Hematopoietic multipotent progenitor cell treated with erythropoietin and hydrocortisone succinate and interleukin-3 and kit ligand, for 6 days (in vitro differentiated cells): ENCODE measurements around the gene INSYN2B.

Experiments used
- DNase-seq: peaks from one replicate; pipeline ENCODE4 v3.0.0-alpha.2; 2015

Gene INSYN2B

DNA sequence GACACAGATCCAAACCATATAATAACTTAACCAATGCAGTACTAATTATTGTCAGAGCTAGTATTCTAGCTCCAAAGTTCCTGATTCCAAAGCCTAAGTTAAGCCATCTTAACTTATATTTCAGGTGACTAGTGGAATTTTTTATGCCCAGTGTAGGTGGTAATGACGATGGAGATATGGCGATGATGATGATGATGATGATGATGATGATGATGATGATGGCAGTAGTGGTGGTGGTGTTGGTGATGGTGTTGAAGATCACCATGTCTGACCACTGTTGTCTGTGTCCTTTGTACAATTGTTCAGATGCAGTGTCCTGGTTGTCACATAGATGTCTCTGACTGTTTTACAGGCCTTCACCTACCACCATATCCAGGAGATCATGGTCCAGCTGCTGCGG lies 139.9 kb downstream of the INSYN2B start:
- DNase-seq: no peak

DNA sequence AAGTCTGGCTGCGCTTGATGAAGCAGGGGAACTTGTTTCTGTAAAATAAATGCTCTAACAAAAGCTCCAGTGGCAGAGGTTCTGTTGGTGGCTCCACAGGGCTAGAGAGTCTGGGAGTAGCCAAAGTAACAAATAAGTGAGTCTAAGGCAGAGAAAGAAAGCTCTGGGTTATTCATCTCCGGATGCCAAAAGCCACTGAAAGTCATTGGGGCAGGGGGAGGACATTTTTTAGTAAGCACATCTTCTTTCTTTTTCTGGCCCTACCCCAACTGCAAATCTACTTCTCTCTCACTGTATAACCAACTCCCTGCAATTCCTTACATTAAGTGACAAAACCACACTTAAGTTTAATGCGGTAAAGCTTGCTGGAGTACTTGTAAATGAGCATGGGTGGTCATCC lies 141.6 kb downstream of the INSYN2B start:
- DNase-seq: no peak

DNA sequence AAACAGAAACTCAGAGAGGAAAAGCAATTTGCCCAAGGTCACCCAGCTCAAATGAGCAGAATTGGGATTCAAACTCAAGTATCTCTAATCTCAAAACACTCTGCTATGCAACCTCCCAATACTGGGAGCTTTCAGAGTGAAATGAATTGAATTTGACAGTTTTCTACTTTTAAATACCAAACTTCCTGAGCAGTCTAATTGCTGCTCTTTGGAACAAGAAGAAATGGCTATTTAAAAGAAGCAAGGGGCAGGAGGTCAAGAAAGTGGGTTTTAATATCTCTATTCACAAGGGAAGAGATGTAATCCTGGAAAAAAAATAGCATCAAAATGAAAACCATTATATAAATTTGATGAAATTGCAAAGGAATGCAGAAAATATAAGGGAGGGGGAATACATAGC lies 142.6 kb downstream of the INSYN2B start:
- DNase-seq: no peak

DNA sequence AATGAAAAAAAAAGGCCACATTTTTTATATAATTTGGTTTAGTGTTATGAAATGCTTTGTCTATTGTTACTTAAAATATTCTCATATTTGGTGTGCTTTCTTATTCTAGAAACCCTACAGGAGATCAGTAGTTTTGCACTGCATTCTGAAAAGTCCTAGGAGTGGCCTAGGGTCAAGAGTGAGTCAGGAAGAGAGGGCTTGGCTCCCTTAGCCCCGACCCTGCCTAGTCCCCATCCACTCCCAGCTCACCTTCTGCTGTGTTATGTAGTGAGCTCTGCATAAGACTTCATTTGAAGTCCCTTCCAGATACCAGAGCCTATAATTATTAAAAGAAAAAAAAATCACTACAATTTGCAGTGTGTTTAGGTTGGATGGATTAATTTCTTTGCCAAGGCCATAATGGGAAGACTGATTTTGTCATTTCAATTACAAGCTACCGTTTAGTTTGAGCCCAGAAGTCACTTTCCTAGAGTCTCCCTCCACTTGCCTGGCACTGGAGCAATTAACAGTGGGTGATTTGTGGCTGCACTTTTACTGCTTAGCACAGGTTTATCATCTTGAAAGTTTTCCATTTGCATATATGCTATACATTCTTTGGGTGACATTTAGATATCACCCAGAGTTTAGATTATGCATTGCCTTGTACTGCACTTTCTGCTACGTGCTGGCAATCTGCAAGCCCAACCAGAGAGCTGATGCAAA lies 143.3 kb downstream of the INSYN2B start:
- DNase-seq: no peak

DNA sequence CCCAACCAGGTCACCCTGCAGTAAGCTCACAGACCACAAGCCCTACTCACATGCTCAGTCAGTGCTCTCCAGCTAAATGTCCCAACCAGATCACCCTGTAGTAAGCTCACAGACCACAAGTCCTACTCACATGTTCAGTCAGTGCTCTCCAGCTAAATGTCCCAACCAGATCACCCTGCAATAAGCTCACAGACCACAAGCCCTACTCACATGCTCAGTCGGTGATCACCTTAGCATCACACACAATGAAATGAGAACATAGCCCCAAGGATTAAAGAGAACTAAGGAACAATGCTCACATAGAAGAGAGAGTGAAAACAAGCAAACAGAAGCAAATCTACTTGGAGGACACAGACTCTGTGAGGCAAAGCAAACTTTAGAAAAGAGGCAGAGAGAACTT lies 145.8 kb downstream of the INSYN2B start:
- peak; percentile 5 for DNase-seq

DNA sequence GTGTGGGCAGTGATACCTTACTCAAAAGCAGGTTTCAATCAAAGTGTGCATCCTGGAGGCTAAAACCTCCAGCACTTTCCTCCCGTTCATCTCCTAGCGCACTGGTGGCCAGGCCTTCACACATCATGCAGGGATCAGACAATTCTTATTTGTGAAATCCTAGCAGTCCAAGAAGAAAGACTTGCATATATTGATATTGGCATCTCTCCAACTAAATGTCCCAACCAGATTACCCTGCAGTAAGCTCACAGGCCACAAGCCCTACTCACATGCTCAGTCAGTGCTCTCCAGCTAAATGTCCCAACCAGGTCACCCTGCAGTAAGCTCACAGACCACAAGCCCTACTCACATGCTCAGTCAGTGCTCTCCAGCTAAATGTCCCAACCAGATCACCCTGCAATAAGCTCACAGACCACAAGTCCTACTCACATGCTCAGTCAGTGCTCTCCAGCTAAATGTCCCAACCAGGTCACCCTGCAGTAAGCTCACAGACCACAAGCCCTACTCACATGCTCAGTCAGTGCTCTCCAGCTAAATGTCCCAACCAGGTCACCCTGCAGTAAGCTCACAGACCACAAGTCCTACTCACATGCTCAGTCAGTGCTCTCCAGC lies 146.5 kb downstream of the INSYN2B start:
- peak; percentile 40 for DNase-seq

DNA sequence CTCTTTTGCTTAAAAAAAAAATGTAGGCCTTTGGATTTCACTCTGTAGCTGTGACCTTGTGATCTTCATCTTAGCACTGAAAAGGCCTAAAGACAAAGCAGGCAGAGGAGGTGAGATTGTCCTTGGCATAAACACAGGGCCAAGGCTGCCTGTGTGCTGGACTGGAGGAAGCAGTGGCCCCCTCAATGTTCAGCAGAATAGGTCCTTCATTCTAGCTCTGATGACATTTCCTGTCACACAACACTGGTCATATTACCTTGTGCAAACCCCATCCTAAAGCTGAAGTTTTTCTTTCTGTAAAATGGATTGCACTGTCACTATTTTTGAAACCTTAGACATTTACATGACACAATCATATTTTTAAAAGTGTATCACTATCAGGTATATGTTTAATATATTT lies 147.4 kb downstream of the INSYN2B start:
- DNase-seq: peak; percentile 13

DNA sequence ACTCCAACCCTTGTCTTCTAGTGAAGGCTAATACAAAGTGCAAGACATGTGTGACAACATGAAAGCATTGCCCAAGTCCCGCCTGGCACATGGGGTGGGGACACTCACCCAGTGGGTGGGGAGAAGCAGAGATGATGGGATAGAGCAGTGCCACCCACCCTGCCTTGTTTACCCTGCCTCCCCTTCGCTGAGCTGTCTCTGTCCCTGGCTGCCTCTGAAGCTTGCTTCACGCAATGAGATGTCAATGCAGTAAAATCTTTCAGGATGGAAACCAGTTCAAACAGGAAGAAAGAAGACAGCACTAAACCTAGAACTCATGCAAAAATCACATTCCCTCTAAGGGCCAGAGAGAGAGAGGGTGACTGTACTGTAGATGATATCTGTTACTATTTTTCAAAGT lies 148.0 kb downstream of the INSYN2B start:
- DNase-seq: no peak

DNA sequence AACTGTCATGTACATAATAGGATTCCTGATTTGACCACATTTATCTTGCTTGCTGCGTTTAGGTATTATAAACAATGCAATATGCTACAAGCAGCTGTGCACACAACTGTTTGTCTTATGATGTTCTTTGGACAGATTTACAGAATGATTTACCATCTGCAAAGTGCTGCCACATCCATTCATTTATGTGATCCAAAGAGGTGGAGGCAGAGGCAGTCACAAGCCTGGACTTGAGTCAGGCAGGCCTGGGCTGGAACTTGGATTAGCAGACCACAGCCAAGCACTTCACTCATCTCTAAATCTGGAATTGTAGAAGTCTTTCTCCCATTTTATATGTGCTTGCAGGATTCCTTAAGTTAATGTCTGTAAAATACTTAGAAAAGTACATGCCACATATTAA lies 149.0 kb downstream of the INSYN2B start:
- DNase-seq: no peak

DNA sequence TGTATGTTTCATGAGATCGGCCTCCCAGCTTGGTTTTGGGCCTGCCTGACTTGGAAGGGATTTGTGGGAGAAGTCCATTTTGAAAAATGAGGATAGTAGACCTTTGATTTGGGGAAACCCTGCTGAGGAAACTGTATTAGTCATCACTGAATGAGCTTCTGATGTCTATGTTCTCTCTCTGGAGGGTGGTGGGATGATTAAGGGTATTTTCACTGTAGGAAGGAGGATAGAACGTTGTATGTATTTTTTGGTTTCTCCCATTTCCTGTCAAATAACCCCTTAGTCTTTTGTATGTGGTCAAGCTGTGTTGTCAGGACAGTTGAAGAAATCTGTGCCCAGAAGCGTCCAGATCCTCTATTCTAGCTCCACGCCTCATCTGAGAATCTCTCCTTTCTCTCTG lies 151.9 kb downstream of the INSYN2B start:
- DNase-seq: no peak

DNA sequence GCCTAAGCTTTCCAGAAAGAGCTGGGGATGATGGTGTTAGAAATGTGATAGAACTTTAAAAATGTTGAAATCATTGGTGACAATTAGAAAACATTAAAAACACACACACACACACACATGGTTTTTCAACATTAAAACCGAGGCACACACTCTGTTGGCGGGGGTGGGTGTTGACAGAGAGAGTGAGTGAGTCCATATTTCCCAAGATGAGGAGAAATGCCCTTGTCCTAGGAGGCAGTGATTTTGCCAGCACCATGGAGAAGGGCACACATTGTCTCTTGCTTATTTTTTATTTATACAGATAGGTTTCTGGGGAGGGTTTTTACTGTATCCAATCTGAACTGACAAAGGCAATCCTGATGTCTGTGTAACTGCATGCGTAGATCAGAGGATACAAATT lies 152.5 kb downstream of the INSYN2B start:
- DNase-seq: no peak

DNA sequence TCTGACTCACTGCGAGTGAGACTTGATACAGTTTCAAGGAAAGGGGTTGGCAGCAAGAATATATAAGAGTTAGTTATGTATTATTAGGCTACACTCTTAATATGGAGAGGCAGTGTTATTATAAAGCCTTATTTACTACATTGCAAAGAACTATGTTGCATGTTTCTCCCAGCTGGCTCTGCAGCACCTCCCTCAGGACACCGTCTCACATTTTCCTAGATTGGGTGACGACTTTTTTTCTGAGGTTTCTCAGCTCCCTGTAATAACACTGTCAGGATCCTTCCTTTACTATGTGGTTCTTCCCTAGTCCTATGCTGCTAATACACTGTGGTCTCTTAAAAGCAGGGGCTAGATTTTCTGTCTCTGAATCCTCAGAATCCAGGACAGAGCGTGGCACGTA lies 153.7 kb downstream of the INSYN2B start:
- DNase-seq: peak; percentile 24

DNA sequence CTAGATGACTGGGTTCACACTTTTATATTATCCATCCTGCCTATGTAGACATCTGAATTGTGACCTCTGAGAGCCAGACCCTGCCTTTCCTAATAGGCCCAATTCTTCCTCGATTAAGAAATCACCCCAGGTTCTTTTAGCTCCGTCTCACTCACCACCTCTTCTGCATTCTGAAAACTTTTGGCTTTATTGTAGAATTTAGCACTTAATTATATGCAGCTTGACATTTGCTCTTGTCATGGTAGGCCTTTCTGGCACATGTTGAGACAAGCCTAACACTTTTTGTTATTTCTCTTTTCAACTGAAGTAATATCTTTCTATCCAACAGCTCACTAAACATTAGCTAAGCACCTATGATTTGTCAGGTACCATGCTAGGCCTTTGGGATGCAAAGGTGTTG lies 163.3 kb downstream of the INSYN2B start:
- no peak for DNase-seq

DNA sequence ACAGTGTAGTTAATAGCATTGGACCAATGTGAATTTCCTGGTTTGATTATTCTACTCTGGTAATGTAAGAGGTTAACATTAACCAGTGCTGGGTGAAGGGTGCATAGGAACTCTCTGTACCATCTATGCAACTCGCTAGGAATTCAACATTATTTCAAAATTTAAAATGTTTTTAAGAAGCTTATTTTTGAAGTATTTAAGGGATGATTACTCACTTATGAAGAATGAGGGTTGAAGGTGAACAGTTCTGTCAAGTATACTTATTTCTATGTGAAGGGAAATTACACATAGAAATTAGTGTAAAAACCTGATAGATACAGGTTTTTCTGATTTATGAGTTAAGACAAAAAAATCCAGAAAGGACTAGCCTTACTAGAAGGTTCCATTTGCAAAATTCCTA lies 165.8 kb downstream of the INSYN2B start:
- no peak for DNase-seq
